Hepatic stellate cell (primary cell): ENCODE data around the gene ARMH1.
"Not testable (repeated sequence)": the region's sequence is repeated elsewhere in the genome, so short reads cannot be mapped to it uniquely, and the experiment has no call there.

ENCODE experiments used
- DNase-seq: peaks from one replicate; pipeline ENCODE4 v3.0.0; 2011; ENCODE audit warnings: low spot score

The ARMH1 gene

DNA sequence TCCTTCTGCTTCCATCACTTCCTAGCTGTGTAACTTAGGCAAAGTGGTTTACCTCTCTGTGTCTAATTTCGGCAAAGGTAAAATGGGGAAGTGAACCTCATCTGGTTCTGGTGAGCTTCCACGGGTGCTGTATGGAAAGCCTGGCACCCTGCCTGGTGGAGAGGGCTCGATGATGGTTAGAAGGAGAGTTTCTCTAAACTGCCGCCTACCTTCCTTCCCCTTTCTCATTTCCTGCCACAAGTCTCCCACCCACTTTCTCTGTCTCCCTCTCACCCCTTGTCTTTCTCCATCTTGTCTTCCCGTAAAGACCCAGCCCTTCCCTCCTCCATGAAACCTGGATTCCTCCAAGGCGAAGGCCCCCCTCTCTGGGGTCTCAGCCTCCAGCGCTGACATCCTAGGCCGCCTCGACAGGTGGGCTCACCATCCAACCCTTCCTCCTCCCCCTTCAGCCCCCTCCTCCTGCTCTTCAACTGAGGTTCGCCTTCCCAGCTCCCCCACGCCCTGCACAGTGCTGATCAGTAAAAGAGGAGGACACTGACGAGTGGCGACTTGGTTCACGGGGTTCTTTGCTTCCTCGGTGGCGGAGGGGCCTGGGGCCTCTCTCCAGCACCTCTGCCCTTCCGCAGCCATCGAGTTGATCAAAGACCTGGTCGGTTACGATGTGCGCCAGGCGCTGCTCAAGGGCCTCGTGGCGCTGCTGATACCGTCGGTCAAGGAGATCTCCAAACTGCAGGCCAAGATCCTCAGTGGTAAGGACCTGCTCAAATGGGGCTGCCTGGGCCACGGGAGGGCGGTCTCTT is 49.2 kb downstream of the ARMH1 start:
- no peak for DNase-seq

DNA sequence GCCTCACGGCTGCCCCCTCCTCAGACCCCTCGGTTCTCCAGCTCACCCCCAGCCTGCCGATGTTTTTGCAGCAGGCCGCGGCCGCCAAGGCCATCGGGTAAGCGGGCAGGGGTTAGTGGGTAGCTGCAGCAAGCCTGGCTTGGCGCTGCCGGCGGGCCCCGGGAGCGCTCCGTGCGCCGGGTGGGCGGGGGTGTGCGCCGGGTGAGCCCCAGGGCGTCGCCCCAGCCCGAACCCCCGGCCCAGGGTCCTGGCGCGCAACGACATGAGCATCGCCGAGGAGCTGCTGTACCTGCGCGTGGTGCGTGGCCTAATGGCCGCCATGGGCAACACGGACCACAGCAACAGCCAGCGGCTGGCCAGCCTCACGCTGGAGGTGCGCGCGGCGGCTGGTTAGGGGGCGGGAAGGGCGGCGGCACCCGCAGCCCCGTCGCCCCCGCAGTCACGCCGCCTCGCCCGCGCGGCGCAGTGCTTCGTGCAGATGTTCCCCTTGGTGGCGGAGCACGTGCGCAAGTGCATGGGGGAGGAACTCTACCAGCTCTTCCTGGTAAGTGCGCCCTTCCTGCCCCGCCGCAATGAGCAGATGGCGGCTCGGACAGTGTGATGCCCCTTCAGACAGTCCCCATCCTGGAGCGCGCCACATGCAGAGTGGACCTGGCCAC is 49.9 kb downstream of the ARMH1 start:
- DNase-seq, result no peak

DNA sequence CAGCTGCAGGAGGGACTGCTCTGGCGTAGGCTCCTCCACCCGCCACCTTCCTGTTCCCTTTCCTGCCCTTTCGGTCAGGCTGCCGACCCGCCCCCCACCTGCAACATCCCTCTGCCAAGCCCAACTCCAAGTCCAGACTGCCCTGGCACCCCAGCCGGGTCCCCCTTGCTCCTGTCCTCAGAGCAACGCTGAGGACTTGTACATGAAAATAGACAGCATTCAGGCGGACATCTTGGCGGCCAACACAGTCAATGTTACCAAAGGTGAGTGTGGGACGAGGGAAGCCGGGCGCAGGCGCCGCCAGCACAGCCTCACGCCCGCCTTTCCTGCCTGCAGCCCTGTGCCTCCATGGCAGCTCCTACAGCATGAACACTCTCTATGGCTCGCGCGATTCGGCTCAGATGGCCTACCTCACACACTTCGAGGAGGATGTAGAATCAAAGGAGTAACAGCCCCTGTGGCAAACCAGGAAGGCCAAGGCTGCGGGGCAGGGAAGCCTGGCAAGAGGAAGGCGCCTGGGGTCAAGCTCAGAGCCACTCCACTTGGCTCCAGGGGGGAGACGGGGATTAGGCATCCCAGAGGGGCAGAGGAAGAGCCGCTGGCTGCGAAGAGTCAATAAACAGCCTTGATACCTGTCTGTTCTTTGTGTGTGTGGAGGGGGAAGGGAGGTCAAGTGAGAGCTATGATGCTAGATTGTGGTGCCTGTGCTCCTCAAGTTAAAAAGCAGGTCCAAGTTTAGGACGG is 50.6 kb downstream of the ARMH1 start:
- DNase-seq, result no peak

DNA sequence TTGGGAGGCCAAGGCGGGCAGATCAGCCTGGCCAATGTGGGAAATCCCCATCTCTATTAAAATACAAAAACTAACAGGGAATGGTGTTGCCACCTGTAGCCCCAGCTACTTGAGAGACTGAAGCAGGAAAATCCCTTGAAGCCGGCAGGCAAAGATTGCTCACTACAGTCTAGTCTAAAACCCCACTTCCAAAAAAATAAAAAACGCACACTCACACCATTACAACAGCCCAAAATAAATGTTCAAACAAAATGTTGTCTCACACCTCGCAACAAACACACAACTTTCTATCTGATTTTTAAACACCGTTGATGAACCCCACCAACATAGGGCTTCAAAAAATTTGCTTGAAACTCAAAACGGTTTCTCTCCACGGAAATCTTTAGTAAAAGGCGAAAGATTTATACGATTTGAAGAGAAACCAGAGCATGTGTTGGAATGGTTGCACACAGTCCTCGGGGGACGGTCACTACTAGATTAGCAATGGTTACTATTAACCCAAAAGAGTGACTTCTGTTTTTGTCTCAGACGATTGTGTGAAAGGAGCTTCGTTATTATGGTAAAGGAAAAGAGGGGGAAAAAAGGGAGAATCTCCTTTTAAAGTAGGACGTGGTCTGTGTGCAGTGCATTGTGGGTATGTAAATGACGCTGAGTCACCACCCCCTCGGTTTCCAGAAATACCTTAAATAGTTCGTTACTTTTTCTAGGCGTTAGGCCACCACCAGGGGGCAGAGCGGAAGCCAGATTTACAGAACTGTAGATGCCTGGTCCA is 56.4 kb downstream of the ARMH1 start, which contains the start of gene RNU5D-1:
Gene RNU5D-1 (minus strand): TSS at position 430 of the 772 bp plus-strand sequence.
- DNase-seq, result peak; percentile 86

DNA sequence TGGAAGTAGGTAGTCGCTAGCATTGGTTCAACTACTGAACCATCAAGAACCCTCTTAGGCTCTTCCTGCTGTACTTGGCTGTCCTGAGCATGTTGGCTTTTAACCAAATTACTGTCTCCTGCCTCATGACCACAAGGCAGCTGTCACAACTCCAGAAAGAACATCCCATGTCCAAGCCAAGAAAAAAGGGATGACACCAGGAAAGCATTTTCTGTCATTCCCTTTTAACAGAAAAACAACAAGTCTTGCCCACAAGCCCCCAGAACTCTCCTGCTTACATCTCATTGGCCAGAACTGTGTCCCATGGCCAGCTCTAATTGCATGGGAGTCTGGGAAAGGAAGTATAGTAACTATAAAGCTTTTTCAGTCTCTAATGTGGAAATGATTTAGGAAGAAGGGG is 58.9 kb downstream of the ARMH1 start:
- DNase-seq, result peak; percentile 72

DNA sequence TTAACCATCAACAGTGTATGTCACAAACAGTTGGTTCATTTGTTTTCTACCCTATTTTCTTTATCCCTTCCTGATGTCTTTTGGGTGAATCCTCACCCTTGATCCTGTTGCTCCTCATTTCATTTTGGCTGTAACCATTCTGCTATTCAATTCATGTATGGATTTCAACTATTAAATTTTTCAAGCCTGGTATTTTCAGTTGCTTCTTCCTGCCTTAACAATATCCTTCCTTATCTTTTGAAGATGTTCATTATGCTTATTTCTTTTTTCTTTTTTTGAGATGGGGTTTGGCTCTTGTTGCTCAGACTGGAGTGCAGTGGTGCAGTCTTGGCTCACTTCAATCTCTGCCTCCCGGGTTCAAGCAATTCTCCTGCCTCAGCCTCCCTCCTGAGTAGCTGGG is 59.3 kb downstream of the ARMH1 start:
- DNase-seq, result no peak

DNA sequence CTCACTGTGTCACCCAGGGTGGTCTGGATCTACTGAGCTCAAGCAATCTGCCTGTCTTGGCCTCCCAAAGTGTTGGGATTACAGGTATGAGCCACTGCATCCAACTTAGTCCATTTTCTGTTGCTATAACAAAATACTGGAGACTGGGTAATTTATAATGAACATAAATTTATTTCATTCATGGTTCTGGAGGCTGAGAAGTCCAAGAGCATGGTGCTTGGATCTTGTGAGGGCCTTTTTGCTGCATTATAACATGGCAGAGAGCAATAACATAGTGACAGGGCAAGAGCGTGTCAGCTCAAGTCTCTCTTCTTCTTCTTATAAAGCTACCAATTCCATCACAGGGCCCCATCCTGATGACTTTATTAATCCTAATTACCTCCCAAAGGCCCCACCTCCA is 61.5 kb downstream of the ARMH1 start:
- no peak for DNase-seq

DNA sequence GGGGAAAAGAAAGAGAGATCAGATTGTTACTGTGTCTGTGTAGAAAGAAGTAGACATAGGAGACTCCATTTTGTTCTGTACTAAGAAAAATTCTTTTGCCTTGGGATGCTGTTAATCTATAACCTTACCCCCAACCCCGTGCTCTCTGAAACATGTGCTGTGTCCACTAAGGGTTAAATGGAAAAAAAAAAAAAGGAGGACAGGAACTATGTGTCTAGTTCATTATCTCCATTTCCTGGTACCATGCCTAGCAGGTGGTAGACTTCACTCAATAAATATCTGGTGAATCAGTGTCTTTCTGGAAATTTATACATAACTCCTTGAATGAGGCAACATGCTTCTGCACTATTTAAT is 64.4 kb downstream of the ARMH1 start:
- not testable (repeated sequence) for DNase-seq

DNA sequence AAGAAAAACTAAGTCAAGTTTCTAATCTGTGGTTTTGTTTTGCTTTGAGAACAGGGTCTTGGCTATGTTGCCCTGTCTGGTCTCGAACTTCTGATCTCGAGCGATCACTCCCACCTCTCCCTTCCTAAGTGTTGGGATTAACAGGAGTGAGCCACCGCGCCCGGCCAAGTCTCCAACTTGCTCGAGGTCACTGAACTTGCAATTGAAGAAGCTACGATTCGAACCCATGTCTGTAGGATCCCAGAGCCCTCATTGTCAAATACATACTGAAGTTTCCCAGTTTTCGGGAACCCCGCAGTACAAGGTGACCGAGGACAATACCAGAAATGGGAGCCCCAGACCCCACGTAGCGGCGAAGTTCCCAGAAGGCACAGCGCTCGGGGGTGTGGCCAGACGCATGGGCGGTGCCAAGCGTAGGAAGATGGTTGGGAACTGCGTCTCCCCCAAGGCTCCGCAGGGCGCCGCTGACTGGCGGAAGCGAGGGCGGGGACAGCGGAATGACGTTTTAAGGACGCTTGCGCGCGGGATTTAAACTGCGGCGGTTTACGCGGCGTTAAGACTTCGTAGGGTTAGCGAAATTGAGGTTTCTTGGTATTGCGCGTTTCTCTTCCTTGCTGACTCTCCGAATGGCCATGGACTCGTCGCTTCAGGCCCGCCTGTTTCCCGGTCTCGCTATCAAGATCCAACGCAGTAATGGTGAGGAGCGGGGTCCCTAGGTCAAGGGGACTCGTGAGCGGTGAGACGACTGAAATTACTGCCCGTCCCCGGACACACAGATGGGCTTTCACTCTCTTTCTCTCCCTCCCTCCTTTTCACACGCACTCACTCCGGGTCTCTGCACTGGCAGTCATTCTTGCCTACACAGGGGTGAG is 65.0 kb downstream of the ARMH1 start, which contains the start of gene KIF2C:
Gene KIF2C (plus strand): TSS at position 531 of the 872 bp plus-strand sequence. CDS start 96 bp downstream, at position 627.
- peak; percentile 97 for DNase-seq

DNA sequence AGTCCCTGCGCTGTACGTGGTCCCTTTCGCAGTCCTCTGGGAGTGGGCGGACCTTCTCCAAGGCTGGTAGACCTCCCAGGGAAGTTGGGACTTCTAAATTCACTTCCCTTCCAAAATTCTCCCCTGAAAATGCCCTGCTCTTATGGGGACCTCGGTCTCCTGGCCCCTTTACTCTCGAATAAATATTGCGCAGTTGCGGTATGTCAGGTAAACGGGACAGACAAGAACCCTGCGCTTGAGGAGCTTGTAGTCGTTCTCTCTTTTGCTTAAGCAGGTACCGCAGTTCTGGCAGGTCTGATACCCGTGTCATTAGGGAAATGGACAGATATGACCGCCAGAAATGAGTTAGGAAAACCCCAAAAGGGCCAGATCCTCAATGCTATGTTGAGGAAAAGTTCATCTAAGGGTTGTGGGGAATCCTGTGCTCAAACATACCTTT is 65.7 kb downstream of the ARMH1 start:
- no peak for DNase-seq

DNA sequence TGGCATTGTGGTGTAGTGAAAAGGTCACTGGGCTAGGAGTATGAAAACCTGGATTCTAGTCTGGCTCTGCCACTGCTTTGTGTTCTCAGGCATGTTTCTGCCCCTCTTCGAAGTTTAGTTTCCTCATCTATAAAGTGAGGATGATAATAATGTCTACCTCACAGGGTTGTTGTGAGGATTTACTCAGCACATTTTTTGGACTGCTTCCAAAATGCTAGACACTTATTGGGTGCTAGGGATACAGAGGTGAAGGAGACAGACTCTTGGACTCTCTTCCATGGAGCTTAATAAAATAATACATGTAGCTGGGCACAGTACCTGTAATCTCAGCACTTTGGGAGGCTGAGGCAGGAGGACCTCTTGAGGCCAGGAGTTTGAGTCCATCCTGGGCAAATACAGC is 68.7 kb downstream of the ARMH1 start:
- no peak for DNase-seq

DNA sequence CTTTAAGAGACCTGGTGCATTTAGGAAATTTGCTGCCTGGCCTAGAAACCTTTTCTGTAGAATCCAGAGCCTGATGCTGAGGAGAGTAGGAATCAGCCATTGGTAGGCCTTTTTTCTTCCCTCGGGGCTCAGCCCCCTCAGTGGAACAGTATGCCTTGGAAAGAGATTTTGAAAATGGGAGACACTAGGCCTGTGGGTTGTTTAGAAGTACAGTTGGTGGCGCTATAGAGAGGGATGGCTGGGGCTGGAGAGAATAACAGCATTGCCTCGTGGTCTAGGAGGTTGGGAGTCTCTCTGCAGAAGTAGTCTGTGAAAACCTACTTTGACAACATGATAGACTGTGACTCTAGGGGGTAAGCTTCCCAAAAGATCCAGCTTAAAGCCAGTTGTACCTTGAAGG is 73.4 kb downstream of the ARMH1 start:
- DNase-seq, result no peak

DNA sequence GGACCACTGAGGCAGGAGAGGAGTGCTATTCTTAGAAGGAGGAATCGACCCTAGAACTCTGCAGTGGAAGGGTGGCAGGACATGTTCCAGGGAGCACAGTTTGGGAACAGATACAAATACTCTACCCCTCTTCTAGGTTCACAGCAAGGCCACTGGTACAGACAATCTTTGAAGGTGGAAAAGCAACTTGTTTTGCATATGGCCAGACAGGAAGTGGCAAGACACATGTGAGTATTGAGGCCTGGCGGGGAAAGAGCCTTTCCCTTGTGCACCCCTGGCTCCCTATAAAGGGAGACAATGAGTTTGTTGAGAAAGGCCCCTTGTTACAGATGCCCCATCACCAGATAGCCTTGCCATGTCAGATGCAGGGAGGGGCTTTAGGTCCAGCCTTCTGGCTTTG is 82.9 kb downstream of the ARMH1 start:
- no peak for DNase-seq

DNA sequence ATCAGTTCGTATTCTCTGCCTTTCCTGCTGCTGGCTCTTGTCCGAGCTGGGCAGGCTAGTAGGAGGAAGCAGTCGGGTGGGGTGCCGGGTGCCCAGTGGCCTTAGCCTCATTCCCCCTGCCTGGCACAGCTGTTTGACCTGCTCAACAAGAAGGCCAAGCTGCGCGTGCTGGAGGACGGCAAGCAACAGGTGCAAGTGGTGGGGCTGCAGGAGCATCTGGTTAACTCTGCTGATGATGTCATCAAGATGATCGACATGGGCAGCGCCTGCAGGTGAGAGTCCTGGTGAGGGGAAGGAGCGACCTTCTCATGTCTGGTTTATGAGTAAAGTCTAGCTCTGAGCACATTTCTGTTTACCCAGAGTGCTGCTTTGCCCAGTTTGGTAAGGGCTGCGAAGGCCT is 84.6 kb downstream of the ARMH1 start:
- no peak for DNase-seq

DNA sequence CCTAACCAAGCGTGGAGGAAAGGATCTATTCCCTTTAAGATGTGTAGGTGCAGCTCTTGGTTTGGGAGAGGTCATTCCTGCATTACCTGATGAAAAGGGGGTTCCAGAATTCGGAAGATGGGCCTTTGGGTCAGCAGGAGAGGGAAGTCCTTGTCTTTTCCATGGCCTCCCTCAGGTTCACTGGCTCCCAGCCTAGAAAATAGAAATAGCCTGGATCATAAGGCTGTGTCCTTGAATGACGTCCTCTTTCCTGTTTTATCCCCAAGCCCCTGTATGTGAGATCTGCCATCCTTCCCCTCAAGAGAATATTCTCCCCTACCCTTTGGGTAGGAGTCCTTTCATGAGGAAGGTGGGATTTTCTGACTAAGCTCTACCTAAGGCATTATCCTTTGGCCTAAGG is 86.4 kb downstream of the ARMH1 start:
- DNase-seq, result no peak

DNA sequence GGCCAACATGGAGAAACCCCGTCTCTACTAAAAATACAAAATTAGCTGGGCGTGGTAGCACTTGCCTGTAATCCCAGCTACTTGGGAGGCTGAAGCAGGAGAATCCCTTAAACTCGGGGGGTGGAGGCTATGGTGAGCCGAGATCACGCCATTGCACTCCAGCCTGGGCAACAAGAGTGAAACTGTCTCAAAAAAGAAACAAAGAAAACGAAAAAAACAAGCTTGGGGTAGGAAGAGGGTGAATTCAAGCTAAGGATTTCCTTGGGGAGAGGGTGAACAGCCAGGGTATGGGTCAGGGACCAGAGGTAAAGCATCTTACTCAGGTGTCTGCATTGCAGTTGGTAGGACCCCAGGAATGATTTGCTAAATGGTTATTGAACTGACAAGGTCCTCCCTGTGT is 91.9 kb downstream of the ARMH1 start:
- not testable (repeated sequence) for DNase-seq
